SH-SY5Y (cell line): ENCODE results near the gene DHX57.

ENCODE experiments used
- GATA2 ChIP-seq: IDR thresholded peaks from 2 replicates; pipeline ENCODE4 v1.6.1; 2011; ENCODE audit warnings: mild to moderate bottlenecking, low read depth, low read length
- GATA3 ChIP-seq: IDR thresholded peaks from 2 replicates; pipeline ENCODE4 v1.6.1; 2011; ENCODE audit warnings: low read depth, mild to moderate bottlenecking, low read length, moderate library complexity

Gene DHX57

GRCh38 chr2:38754049-38754448, 121.7 kb downstream of the DHX57 start:
- TF ChIP-seq GATA2: no peak
- TF ChIP-seq GATA3: no peak

GRCh38 chr2:38751596-38752410, 123.9 kb downstream of the DHX57 start:
- TF ChIP-seq GATA2: no peak
- no peak for TF ChIP-seq GATA3

DNA sequence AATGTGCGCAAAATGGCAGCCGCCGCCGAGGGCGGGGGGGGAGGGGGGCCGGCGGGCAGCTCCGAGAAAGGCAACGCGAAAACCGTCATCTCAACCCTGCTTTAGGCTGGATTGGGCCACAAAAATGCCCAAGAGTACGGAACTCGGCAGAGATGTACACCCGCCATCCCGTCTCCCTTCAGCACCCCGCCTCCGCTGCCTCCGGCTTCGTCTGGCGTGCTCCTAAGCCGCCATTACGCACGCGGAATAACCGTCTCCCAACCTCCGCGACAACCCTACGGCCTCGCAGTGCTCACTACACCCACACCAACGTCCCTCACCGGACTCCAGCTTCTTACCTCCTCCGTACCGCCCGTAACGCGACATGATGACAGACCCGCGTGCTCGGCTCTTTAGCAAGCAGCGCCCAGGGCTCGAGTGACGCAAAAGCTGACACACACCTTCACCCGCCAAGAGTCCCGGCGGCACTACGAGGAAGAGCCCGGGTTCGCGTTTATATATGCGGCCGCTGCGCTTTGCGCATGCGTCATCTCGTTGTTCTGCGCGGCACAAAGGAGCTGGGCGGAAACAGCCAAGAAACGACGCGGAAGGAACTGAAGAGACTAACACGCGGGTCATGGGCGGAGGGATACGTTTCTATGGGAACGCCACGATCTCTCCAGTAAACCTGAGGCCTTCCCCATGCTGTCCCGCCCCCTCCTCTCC, 124.7 kb downstream of the DHX57 start, which contains the start of gene SRSF7:
Gene SRSF7 (minus strand): TSS at position 471 of the 705 bp plus-strand sequence. CDS start 105 bp downstream, at position 366.
- TF ChIP-seq GATA2: no peak
- no peak for TF ChIP-seq GATA3

- no peak; the same call in 1 of the 2 replicates for TF ChIP-seq GATA2
- TF ChIP-seq GATA3: no peak
Measured at GRCh38 chr2:38750011-38750890, 125.5 kb downstream of the DHX57 start.

DNA sequence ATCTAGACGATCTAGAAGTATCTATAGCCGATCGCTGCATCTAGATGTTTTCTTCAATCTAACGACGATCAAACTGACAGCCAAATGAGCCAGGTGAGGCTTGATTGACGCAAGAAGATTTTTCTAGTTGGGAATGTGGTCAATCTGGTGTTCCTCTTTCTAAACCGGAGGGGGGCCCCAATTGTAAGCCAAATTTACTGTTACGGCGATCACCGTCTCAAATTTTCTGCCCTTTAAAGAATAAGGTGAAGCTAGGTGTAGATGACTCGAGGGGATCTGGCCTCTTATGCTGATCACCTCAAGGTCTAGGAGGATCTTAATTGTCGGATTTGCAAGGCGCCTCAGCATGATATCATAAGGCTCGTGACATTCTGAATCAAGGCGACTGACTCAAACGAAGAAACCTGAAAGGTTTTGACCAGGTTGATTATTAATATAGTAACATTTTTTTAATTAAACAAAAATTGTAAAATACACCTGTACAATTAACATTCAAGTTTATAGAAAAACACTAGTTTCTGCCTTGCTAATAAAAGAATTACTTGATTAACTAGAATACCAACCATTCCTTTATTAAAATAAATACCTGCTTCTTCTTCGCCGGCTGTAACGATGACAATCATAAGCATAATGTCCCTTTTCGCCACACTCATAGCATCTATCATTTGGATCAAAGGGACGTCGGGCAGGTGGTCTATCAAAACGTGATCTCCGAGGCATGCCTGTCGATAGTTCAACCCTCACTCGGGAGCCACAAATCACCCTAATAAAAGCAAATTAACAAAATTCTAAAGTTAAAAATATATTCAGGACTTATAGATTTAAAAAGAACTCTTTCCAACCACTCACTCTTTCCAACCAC, 126.6 kb downstream of the DHX57 start:
- TF ChIP-seq GATA3 (no peak), GATA2 (no peak)

- TF ChIP-seq GATA2: no peak
- TF ChIP-seq GATA3: no peak
Measured at GRCh38 chr2:38748391-38748790, 127.3 kb downstream of the DHX57 start.

DNA sequence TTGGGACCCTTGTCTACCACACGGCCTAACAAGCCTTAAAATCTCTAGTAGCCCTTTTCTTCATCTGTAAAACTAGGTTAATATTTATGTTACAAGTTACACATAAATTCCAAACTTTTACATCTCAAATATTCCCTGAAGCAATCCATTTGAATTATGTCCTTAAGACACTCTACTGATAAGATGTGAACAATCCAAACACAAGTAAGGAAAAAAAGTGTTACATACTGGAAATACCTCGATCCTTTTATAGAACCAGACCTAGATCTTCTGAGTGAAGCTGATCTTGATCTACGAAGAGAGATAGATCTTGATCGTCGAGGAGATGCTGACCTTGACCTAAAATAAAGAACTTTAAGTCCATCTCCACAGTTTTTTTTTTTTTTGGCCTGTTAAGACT, 127.9 kb downstream of the DHX57 start:
- TF ChIP-seq GATA3: no peak
- no peak; the same call in 1 of the 2 replicates for TF ChIP-seq GATA2
